Activated naive CD4-positive, alpha-beta T cell treated with anti-CD3 and anti-CD28 coated beads for 36 hours (primary cell): ENCODE data around the gene SLC43A3. TPM values are rescaled to one million over a fixed set of nuclear protein-coding genes. Genes with fewer than 3 reads are reported as not detected.

Experiments used
- CTCF ChIA-PET: fragments of 350-600 bp; sonication (Branson Sonifier 250); formaldehyde crosslinking; loops from one replicate; lab custom pipeline; 2021; ENCODE audit warnings: antibody characterized with exemption; lab: Charles Lee
- DNase-seq: peaks from one replicate; pipeline ENCODE4 v3.0.0-alpha.2; 2020
- H3K27ac Mint-ChIP-seq: one replicate; pipeline ENCODE4 v1.8.0; 2021; ENCODE audit warnings: mild to moderate bottlenecking, mixed read lengths
- H3K27me3 Mint-ChIP-seq: one replicate; pipeline ENCODE4 v1.8.0; 2021; ENCODE audit warnings: low read depth, mixed read lengths
- H3K36me3 Mint-ChIP-seq: one replicate; pipeline ENCODE4 v1.8.0; 2021; ENCODE audit warnings: low read depth, mixed read lengths
- H3K4me1 Mint-ChIP-seq: one replicate; pipeline ENCODE4 v1.8.0; 2021; ENCODE audit warnings: low read depth, mixed read lengths
- H3K4me3 Mint-ChIP-seq: one replicate; pipeline ENCODE4 v1.8.0; 2021; ENCODE audit warnings: mild to moderate bottlenecking, moderate library complexity, mixed read lengths
- H3K9me3 Mint-ChIP-seq: one replicate; pipeline ENCODE4 v1.8.0; 2021; ENCODE audit warnings: mixed read lengths
- intact Hi-C: fragments of 100-400 bp; cut with micrococcal nuclease; formaldehyde crosslinking; loops from one replicate; pipeline ENCODE4 v1.15.1; 2023
- total RNA-seq, 2 experiments: library from RNA; stranded (reverse); gene quantifications; one replicate each; pipeline ENCODE4 v1.2.3, GENCODE V29; 2021

The SLC43A3 gene
- total RNA-seq, 2 experiments from 2014 or later = 116 to 117 TPM

- intact Hi-C loops = loop anchor here (1.0 to 5.0 kb wide), 9 partner anchors 20 to 1726 kb away; partner anchors contain the start of genes MED19, SSRP1 and TMX2
- CTCF ChIA-PET = interaction anchor here (1.0 to 3.0 kb wide), 5 partner anchors 19 to 375 kb away, joined by 3 to 27 read pairs (median 3); no protein-coding TSS in a partner anchor
- peaks cover 58% of the 10 kb centered on the region for H3K36me3 Mint-ChIP-seq
- peak overlapping the region; percentile 95 for H3K4me3 Mint-ChIP-seq
- no peaks in the 10 kb centered on the region for H3K9me3 Mint-ChIP-seq
- H3K27me3 Mint-ChIP-seq = no peaks in the 10 kb centered on the region
- H3K4me1 Mint-ChIP-seq = peaks cover 46% of the 10 kb centered on the region
- peak overlapping the region; percentile 96 for H3K27ac Mint-ChIP-seq
- no peak for DNase-seq
Observed at GRCh38 chr11:57425565-57426438, 1.1 kb downstream of the SLC43A3 start.

- CTCF ChIA-PET = interaction anchor here (1.0 to 1.6 kb wide), 4 partner anchors 9 to 376 kb away, joined by 3 to 4 read pairs (median 3); no protein-coding TSS in a partner anchor
- H3K36me3 Mint-ChIP-seq = peaks cover 67% of the 10 kb centered on the region
- peaks cover 55% of the 10 kb centered on the region for H3K4me1 Mint-ChIP-seq
- peak overlapping the region; percentile 96 for H3K27ac Mint-ChIP-seq
- peak; percentile 96 for DNase-seq
- intact Hi-C loops = loop anchor here (1.0 to 5.0 kb wide), 14 partner anchors 19 to 1727 kb away; partner anchors contain the start of genes CLP1, MED19, SSRP1 and TIMM10
- H3K27me3 Mint-ChIP-seq = no peaks in the 10 kb centered on the region
- no peaks in the 10 kb centered on the region for H3K9me3 Mint-ChIP-seq
- H3K4me3 Mint-ChIP-seq = peak overlapping the region; percentile 95
Observed at GRCh38 chr11:57424792-57425564, 1.9 kb downstream of the SLC43A3 start.

GRCh38 chr11:57424137-57424791 is 2.7 kb downstream of the SLC43A3 start:
- Mint-ChIP-seq H3K4me3 (peak overlapping the region; percentile 95), H3K9me3 (no peaks in the 10 kb centered on the region), H3K36me3 (peaks cover 72% of the 10 kb centered on the region), H3K27ac (peak overlapping the region; percentile 96), H3K27me3 (no peaks in the 10 kb centered on the region), H3K4me1 (peaks cover 60% of the 10 kb centered on the region)
- CTCF ChIA-PET = interaction anchor here (1.0 to 1.6 kb wide), 3 partner anchors 8 to 34 kb away, joined by 3 to 4 read pairs (median 3); no protein-coding TSS in a partner anchor
- no peak for DNase-seq
- intact Hi-C loops = loop anchor here (1.0 to 2.0 kb wide), 7 partner anchors 56 to 1101 kb away; partner anchors contain the start of genes CLP1 and TIMM10

- Mint-ChIP-seq H3K27me3 (no peaks in the 10 kb centered on the region), H3K4me3 (peak overlapping the region; percentile 95), H3K36me3 (peaks cover 85% of the 10 kb centered on the region), H3K9me3 (no peaks in the 10 kb centered on the region), H3K4me1 (peaks cover 66% of the 10 kb centered on the region), H3K27ac (peak overlapping the region; percentile 59)
- intact Hi-C loops = no loop called here
- CTCF ChIA-PET = no interaction called here
- DNase-seq = no peak
Observed at GRCh38 chr11:57422669-57423068, 4.3 kb downstream of the SLC43A3 start.

- CTCF ChIA-PET = no interaction called here
- Mint-ChIP-seq H3K36me3 (peaks cover 94% of the 10 kb centered on the region), H3K27me3 (no peaks in the 10 kb centered on the region), H3K9me3 (no peaks in the 10 kb centered on the region), H3K4me3 (no peak overlapping the region), H3K27ac (peak overlapping the region; percentile 18), H3K4me1 (peaks cover 68% of the 10 kb centered on the region)
- intact Hi-C loops = no loop called here
- DNase-seq = no peak
Observed at GRCh38 chr11:57421805-57422204, 5.1 kb downstream of the SLC43A3 start.

- Mint-ChIP-seq H3K4me1 (peaks cover 75% of the 10 kb centered on the region), H3K27ac (no peak overlapping the region), H3K9me3 (no peaks in the 10 kb centered on the region), H3K27me3 (no peaks in the 10 kb centered on the region), H3K36me3 (peaks cover 95% of the 10 kb centered on the region), H3K4me3 (no peak overlapping the region)
- DNase-seq = no peak
- CTCF ChIA-PET = no interaction called here
- intact Hi-C loops = no loop called here
Observed at GRCh38 chr11:57421066-57421465, 5.9 kb downstream of the SLC43A3 start.

GRCh38 chr11:57419146-57419545 is 7.8 kb downstream of the SLC43A3 start:
- H3K4me3 Mint-ChIP-seq = no peak overlapping the region
- DNase-seq = no peak
- H3K36me3 Mint-ChIP-seq = peaks cover 92% of the 10 kb centered on the region
- CTCF ChIA-PET = interaction anchor here (0.6 to 2.4 kb wide), 4 partner anchors 19 to 317 kb away, joined by 3 to 11 read pairs (median 5); no protein-coding TSS in a partner anchor
- H3K9me3 Mint-ChIP-seq = no peaks in the 10 kb centered on the region
- intact Hi-C loops = no loop called here
- H3K27me3 Mint-ChIP-seq = no peaks in the 10 kb centered on the region
- peaks cover 83% of the 10 kb centered on the region for H3K4me1 Mint-ChIP-seq
- peak overlapping the region; percentile 36 for H3K27ac Mint-ChIP-seq

GRCh38 chr11:57418131-57418530 is 8.8 kb downstream of the SLC43A3 start:
- Mint-ChIP-seq H3K36me3 (peaks cover 92% of the 10 kb centered on the region), H3K27me3 (no peaks in the 10 kb centered on the region), H3K9me3 (no peaks in the 10 kb centered on the region), H3K4me1 (peaks cover 84% of the 10 kb centered on the region), H3K27ac (no peak overlapping the region), H3K4me3 (no peak overlapping the region)
- DNase-seq = no peak
- intact Hi-C loops = no loop called here
- CTCF ChIA-PET = interaction anchor here (0.6 to 2.4 kb wide), 5 partner anchors 11 to 109 kb away, joined by 3 to 11 read pairs (median 5); no protein-coding TSS in a partner anchor

GRCh38 chr11:57417056-57417455 is 9.9 kb downstream of the SLC43A3 start:
- CTCF ChIA-PET = interaction anchor here (1.7 to 2.4 kb wide), 2 partner anchors 10 to 41 kb away, joined by 8 to 11 read pairs; no protein-coding TSS in a partner anchor
- no peak overlapping the region for H3K4me3 Mint-ChIP-seq

GRCh38 chr11:57416436-57416835 is 10.5 kb downstream of the SLC43A3 start:
- intact Hi-C loops = no loop called here
- H3K4me1 Mint-ChIP-seq = peaks cover 77% of the 10 kb centered on the region
- H3K36me3 Mint-ChIP-seq = peaks cover 83% of the 10 kb centered on the region
- no peaks in the 10 kb centered on the region for H3K9me3 Mint-ChIP-seq
- H3K27ac Mint-ChIP-seq = no peak overlapping the region
- DNase-seq = no peak
- H3K27me3 Mint-ChIP-seq = no peaks in the 10 kb centered on the region
- CTCF ChIA-PET = interaction anchor here (1.5 kb wide), 1 partner anchor 8 kb away, joined by 4 read pairs; no protein-coding TSS in a partner anchor
- H3K4me3 Mint-ChIP-seq = no peak overlapping the region

More at GRCh38 chr11:57417056-57417455, 9.9 kb downstream of the SLC43A3 start:
- Mint-ChIP-seq H3K9me3 (no peaks in the 10 kb centered on the region), H3K4me1 (peaks cover 81% of the 10 kb centered on the region), H3K27ac (no peak overlapping the region), H3K27me3 (no peaks in the 10 kb centered on the region), H3K36me3 (peaks cover 86% of the 10 kb centered on the region)
- intact Hi-C loops = no loop called here
- no peak for DNase-seq

GRCh38 chr11:57414612-57415212 is 12.2 kb downstream of the SLC43A3 start:
- intact Hi-C loops = no loop called here
- H3K27ac Mint-ChIP-seq = peak overlapping the region; percentile 34
- no peaks in the 10 kb centered on the region for H3K27me3 Mint-ChIP-seq
- CTCF ChIA-PET = no interaction called here
- peaks cover 79% of the 10 kb centered on the region for H3K36me3 Mint-ChIP-seq
- H3K4me1 Mint-ChIP-seq = peaks cover 71% of the 10 kb centered on the region
- no peak for DNase-seq
- H3K9me3 Mint-ChIP-seq = no peaks in the 10 kb centered on the region
- no peak overlapping the region for H3K4me3 Mint-ChIP-seq
